Mucosa of gallbladder (tissue), 1 donor: ENCODE measurements around the gene DPF3. TPM values are rescaled to one million over a fixed set of nuclear protein-coding genes. Genes with fewer than 3 reads are reported as not detected.
"Not testable (repeated sequence)": the region's sequence is repeated elsewhere in the genome, so short reads cannot be mapped to it uniquely, and the experiment has no call there.

Source experiments
- DNase-seq: peaks from one replicate; pipeline ENCODE4 v3.0.0-alpha.2; 2020; ENCODE audit warnings: low spot score
- total RNA-seq: library from RNA; stranded (reverse); gene quantifications from one replicate; pipeline ENCODE4 v1.2.1, GENCODE V29; 2021
- donor health status: DM: no; HTN: no; CAD: no.

Gene DPF3
- total RNA-seq, 1 donor from 2014 or later = 4.5 TPM

DNA sequence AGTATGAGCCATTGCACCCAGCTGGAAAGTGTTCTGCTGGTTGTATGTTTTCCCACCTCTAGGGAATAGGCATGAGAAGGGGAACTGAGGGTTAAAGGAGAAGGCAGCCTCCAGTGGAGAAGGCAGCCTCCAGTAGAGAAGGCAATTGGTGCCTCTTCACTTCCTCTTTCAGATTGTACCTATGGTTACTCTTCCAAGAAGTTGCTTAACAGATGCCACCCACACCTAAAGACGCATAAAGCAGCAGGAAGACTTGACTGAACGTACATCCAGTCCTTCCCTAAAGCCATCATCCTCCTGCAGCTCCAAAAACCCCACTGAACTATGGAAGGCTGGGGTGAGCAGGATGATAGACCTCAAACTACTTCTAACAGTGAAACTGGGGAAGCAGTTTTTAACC lies 13.1 kb downstream of the DPF3 start:
- DNase-seq = no peak

DNA sequence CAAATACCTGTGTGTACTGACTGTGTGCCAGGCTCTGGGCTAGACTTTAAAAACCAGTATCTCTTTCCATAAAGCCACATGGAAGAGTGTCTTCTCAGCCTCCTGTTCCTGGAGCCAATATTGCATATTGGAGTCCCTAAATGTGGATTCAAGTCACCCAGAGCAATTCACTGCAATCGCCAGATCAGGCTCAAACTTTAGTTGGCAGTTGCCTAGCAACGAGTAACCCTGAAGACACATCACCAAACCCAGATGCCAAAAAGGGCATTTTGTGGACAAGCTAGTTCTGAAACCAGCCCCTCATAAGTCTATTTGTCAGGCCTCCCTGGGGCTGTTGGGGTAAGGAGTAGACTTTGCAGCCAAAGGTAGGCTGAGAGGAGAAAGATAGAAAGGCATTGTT lies 13.7 kb downstream of the DPF3 start:
- DNase-seq = no peak

DNA sequence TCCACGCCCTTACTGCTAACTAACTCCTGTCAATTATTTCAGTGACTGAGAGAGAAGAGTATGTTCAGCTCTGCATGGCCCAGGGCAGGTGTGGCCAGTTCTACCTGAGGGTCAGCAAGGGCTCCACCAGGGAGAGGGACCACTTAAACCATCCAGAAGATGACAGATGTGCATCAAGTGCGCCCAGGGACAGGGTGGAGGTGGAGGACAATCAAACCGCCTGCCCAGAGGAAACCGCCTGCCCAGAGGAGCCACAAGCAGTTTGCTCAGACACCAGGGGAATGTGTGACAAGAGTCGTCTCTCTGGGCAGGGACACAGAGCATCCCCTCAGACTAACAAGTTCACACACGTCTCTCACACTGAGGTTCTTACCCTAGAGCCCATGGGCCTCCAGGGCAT lies 14.5 kb downstream of the DPF3 start:
- no peak for DNase-seq

DNA sequence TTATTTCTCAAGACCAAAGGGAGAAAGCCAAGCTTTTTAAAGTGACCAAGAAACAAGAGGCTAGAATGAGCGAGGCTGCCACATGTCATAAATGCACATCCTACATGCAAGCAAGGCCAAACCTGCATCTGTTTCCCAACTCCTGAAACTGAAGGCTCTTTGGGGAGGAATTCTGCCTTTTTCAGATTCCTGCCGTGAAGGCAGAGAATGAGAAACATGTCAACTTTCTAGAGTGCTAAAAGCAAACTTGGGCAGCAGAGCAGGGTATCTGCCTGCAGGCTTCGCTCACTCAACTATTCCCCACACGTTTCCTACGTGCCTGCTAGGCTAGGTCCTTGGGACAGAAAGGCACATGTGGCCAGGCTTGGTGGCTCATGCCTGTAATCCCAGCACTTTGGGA lies 15.2 kb downstream of the DPF3 start:
- no peak for DNase-seq

DNA sequence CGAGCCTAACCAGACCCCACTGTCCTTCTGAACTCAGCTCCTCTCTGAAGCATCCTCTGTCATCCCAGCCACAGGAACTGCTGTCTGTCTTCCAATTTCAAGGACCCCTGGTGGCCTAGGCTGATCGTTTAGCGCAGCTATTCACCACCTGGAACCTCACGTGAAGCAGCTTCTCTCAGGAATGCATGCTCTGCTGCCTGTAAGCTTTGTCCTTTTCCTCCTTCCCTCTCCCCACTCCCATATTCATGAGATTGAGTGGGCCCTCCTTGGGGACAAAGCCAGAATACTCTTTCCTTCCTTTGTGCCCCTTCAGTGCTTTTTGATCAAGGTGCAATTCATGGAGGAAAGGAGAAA lies 17.2 kb downstream of the DPF3 start:
- no peak for DNase-seq

DNA sequence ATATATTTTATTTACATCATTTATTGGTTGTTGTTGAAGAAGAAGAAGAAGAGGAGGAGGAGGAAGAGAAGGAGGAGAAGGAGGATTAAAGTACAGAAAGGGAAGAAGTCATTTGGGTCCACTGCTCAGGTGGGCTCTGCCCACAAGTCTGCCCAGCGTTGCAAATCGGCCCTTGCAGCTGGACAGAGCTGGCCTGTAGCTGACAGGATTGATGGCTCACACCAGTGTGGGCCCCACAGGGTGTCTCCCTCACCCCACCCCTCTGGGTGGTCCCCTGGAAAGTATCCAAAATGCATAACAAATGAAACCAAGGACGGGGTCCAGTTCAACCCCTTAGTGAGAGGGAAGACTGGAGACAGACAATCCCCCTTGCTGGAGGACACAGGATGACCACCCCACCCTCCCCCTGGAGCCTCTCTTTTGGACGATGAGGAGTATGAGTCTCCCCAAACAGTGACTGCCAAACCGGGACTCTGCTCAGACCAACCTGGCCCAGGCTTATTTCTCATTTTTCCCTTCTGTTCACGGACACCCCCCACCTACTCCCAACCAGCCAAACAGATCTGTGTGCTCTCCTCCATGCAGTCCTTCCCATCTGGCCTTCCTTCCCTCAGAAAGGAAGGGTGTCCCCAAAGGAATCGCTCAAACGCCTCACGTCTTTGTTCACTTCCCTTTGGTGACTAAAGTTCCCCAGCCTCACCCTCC lies 17.7 kb downstream of the DPF3 start:
- DNase-seq = no peak

DNA sequence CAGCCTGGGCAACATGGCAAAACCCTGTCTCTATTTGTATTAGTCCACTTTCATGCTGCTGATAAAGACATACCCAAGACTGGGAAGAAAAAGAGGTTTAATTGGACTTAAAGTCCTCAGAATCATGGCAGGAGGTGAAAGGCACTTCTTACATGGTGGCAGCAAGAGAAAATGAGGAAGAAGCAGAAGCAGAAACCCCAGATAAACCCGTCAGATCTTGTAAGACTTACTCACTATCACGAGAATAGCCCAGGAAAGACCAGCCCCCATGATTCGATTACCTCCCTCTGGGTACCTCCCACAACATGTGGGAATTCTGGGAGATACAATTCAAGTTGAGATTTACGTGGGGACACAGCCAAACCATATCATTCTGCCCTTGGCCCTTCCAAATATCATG lies 23.0 kb downstream of the DPF3 start:
- not testable (repeated sequence) for DNase-seq

DNA sequence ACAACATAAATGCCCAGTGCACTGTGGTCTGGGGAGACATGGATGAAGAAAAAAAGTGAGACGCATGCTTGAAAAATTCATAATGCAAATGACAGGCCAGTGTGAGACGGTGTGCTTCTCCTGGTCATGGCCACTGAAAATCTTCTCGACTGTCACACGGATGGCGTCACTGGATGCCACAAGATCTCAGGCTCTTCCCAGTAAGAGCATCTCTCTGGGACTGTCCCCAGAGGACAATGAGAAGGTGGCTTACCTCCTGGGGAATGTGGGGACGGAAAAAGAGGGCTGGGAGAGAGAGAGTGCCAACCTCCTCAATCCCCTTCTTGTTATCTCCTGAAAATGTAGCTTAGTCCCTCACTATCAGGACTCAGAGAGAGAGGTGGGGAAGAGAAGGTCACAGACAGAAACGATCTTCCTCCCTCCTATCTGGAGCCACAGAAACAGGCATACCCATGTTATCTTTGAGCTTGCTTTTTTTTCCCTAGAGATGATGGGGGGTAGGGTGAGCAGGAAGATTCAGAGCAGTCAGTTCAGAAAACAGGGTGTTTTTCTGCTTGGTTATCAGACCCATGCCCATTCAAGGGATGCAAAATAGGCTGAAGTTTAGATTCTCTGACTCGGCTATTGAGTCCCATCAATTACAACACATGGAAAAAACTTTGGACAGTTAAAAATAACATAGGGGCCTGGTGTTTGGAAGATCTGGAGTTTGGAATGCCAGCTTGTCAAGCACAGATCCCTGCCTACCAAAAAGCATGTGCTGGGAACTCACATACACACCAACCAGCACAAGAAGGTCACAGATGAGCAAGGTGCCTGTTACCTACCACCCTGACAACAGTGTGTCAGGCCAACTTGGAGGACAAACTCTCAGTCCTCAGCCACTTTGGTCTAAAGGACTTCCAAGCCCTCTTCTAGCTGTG lies 24.2 kb downstream of the DPF3 start:
- no peak for DNase-seq

DNA sequence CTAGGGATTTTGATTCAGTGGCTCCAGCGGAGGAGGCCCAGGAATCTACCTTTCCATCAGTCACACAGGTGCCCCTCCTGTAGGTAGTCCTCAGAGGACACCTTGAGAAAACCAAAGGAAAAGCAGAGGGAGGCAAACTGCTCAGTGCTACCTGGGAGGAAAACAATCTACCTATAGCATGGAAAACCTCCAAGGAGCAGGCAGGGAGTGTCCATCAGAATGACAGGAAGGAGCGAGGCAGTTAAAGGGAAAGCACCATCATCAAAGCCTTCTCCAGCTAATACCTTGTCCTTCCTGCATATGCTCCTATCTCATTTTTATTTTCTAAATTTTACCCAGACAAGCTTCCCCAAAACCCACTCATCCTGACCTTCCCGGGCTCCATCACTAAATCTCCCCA lies 25.4 kb downstream of the DPF3 start:
- DNase-seq = no peak

DNA sequence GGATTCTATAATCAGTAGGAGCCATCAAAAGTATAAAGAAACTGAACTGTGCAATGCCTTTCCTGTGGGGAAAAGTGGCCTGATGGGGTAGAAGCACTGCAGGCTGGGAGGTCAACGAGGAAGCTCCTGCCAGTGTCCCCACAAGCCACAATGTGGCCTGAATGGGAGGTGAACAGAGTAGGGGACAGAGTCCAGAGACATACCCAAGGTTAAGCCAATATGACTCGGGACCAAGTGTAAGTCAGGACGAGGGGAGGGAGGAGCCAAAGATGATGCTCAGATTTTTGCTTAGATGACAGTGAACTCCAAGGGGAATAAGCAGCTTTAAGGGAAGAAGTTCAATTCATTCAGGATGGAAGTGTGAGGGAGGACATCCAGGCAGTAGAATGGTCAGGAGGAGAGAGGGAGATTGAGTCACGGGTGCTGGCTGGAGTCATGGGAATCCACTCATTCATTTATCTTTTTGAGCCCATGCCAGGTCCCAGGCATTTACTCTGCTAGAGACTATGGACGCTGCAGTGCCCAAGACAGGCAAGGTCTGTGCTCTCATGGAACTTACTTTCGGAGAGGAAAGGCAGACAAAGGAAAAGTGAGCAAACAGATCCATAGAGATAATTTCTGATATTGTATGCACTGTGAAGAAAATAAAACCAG lies 29.1 kb downstream of the DPF3 start:
- no peak for DNase-seq

DNA sequence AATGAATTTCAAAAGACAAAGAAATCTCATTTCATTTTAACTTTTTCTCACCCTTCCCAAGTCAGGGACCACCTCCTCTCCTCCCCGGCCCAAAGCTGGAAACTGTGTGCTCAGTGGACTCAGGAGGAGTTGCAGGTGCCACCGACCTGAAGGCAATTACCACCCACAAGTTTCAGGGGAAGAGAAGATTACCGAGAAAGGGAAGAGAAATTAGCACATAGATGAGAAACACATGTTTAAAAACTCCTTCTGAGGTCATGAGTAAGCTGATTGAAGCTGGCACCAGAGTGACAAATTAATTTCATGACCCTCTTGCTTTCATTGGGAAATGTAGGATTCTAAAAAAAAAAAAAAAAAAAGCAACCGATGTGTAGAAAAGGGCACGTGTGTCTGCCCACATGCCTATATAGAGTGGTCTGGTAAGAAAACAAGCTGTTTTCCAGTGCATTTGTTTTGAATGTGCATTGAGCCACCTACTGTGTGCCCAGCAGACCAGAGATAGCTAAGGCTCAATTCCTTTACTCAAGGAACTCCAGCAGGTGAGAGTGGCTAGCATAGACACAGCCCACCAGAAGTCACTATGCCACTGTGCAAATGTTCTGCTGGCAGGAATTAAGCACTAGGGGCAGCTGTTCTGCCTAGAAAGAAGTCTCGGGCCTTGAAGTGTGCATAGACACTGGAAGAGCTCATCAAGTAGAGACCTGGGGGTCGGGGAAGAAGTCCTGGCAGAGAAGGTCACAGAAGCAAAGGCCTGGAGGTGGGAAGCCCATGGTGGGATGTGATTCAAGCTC lies 30.5 kb downstream of the DPF3 start:
- DNase-seq = no peak

DNA sequence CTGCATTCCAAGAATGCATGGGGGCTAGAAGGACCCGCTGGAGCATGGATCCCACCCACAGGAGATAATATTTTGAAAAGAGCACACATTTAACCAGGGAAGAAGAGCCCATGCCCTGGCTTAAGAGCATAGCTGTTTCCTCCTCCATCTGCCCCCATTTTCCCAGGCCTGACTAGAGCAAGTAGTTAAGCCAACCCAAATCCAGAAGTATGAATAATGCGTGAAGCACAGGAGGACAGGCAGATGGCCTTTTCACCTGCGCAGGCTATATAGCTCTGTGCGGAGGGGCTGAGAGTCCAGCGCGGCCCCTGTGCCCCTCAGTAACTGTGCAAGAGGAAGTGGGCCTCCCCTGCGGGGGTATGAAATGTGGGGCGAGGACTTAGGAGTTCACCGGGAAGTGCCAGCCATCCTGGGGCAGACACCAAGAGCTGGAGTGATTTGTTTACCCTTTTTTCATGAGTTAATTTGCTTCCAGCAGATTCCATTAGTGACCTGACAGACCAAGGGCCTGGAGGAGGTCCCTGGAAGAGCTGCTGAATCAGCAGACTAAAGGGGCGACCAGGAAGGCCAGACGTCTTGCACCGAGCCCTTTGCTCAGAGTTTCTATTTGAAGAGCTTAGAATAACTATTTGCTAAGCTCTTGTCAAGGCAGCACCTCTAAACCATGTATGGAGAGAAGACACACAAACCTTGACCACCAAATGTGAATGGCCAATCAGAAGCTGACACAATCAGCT lies 37.2 kb downstream of the DPF3 start:
- no peak for DNase-seq

DNA sequence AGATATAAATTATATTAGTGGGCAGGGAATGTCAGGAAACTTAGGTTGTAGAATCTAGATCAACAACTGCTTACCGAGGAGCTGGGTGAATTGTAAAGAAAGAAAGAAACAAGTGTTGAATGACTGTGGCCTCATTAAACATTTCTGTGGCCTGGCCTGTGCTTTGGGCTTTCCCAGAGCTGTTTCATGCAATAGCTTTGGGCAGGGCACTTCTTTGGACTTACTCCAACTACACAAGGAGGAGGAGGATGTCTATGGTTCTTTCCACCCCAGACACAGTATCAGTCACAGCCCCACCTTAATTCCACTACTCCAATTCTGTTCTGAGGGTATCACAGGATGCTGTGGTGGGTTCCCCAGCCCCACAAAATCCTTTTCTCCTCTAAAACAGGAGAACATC lies 38.0 kb downstream of the DPF3 start:
- no peak for DNase-seq

DNA sequence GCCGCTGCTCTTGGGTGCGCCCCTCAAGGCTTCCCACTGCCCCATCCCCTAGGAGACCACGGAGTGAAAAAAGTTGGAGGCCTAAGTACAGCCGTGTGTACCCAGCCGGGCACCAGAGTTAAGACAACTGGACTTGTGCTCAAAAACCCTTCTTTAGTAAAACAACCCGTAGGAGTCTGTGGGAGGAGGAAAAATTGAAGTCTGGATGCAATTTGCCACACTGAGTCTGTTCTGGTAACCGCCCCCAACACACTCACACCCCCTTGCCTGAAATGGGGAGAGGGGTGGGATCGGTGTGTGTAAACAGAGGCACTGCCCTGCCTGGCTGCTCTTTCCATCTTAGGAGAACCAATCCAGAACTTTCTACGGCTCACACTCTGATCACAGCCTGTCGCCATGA lies 41.7 kb downstream of the DPF3 start:
- no peak for DNase-seq

DNA sequence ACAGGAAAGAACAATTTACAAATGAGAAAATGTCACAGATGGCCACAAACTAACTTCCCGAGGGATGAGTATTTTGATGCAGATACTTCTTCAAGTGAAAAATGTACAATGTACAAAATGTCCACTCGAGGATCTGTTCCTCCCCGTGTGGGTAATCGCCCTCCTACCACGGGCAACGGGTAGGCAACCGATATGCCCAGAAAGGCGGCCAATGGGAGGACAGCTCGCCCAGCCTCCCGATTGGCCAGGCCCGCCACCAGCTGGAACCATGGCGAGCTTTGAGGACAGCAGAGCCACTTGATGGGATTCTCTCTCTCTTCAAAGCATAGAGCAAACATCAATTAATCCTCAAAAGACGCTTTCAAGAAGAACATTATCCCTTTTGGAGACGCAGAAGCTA lies 42.3 kb downstream of the DPF3 start:
- DNase-seq = no peak

DNA sequence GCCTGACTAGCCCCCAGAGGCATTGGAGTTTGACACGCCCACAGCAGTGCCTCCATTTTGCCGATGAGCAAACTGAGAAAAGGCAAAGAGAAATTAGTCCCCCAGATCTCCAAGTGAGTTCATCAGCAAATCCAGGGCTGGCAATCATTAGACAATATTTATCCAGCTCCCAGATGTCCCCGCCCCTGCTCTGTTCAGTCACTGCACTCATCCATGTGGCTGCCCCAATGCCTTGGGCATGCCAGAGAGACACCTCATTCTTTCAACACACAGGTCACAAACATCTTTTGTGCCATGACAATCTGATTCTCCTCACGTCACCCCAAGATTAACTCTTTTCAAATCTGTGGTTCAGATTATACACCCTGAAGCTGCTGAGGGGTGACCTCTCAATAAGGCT lies 43.5 kb downstream of the DPF3 start:
- no peak for DNase-seq

DNA sequence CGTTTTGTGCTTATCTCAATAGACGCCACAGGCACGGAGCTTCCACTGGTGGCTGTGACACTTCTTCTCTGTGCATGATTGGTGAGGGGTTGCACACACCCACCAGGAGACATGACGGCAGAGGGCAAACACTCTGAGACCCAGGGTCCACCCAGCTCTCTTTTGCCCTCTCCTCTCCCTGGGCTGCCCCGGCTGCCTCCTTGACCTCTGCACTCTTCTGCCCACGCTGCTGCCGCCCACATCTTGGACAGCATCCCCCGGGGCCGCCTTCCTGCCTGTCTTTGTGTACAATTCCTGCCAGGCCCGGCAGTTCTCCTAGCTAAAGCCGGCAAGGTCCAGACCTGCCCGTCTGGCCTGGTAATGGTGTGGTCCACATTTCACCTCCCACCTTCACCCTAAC lies 44.7 kb downstream of the DPF3 start:
- DNase-seq = no peak

DNA sequence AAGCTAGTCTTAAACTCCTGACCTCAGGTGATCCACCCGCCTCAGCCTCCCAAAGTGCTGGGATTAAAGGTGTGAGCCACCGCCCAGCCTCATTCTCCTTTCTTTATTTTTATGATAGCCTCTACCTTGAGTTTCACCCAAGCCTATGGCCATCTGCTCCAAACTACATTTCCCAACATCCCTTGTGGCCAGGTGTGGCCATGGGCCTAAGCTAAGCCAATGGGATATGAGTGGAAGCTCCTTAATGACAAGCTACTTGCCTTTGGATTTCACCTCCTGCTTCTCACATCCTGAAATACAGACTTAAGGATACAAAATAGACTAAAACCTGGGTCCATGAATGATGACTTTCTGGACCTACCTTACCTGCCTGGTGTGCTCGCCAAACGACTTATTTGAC lies 46.2 kb downstream of the DPF3 start:
- DNase-seq = no peak

DNA sequence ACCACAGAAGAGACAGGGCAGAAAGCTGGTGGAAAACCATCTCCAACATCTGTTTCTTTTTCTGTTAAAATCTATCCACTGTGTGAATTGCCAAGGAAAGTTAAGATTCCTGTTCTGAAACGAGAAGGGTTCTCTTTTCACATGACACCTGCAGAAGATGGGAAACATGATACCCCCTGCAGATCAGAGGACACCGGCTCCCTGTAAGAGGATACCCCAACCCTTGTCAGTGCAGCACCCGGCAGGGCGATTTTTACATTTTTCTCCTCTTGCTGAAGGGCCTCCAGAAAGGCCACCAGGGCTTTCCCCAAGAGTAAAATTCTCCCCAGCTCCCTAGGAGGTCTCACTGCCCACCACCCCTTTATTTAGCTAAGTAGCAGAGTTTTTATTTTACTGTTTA lies 48.2 kb downstream of the DPF3 start:
- DNase-seq = no peak

DNA sequence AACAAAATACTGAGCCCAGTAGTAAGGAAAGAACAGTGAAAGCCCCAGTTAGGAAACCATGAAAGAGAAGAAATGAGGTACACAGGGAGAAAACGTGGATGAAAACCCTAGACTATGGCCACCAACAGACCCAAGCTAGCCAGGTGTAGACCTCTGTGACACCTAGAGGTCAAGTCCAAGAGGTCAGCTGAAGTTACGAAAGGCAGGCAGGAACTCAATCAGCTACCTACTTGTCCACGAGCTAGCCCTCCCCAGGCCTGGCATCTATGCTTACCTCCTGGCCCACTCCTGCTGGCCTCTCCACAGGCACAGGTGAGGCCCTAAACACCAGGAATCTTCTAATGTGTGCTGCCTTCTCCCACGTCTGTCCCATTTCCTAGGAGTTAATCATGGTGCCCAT lies 48.7 kb downstream of the DPF3 start:
- no peak for DNase-seq

DNA sequence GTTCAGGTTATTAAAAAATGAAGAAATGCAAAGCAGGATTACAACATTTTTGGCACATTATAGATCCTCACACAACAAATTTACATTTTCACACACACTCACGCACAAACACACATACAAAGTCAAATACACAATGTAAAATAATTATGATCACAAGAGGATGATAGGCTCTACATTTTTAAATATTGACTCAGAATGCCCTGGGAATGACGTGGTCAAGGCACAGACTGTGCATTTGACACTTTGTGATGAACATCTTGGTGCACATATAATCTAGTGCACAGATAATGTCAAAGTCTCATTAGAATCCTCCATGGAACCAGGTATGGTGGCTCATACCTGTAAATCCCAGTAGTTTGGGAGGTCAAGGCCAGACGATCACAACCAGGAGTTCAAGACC lies 49.4 kb downstream of the DPF3 start:
- DNase-seq = no peak
